ENCODE data around the gene OR2S2.
"Not testable (repeated sequence)": the region's sequence is repeated elsewhere in the genome, so short reads cannot be mapped to it uniquely, and the experiment has no call there.

The OR2S2 gene

DNA sequence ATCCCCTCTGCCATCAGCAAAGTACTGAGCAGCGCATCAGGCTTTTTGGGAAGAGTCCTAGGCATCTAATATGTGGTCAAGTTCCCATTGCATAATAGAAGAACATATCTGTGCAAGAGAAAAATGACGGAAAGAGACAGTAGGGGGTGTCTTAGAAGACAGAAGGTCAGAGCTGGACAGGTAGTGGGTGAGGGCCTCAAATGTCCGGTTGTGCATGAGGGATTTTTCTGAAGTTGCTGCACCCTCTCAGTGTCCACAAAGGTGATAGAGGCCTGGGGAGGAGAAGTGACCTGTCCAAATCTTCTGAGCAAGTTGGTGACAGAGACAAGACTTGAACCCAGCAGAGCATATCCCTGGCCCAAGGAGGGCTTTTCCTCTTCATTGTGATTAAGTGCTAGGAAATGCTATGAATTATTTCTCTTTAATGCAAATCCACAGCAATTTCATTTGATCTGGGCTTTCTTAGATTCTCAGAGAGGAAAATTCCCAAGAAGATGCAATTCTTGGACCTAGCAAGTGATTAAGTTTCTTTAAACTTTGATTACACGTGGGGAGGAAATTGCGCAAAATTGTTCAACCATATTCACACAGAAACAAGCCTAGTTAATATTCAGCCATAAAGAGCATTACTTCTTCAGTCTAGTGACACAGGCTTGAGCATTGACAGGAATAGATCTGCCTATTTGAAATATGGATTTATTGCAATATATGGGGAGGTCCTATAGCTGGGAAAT lies at the start of gene OR2S2:
Gene OR2S2, minus strand, starts transcription at position 51 of the 734 bp plus-strand sequence. CDS start 56 bp downstream, outside the sequence.
- DNase-seq, result no peak

- no peak for DNase-seq
Measured at GRCh38 chr9:36007316-36007708, 49.4 kb upstream of the OR2S2 start.

- DNase-seq, result peak; percentile 66
Measured at GRCh38 chr9:36006549-36007315, 48.8 kb upstream of the OR2S2 start.

DNA sequence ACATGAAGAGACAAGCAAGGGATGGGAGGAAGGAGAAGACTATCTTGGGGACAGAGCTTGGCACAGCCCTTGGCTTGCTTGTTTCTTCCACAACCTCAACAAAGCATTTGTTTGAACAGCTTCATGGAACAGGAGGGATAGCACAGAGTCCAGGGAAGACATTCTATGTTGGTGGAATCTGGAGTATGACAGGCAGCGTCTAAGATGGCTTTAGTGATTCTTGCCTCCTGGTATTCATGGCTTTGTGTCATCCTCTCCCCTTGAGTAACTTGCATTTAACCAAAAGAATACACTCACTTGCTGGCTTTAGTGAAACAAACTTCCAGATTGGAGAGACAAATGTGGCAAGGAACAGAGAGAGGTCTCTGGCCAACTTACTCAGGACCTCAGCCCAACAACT lies 47.9 kb upstream of the OR2S2 start:
- no peak for DNase-seq

DNA sequence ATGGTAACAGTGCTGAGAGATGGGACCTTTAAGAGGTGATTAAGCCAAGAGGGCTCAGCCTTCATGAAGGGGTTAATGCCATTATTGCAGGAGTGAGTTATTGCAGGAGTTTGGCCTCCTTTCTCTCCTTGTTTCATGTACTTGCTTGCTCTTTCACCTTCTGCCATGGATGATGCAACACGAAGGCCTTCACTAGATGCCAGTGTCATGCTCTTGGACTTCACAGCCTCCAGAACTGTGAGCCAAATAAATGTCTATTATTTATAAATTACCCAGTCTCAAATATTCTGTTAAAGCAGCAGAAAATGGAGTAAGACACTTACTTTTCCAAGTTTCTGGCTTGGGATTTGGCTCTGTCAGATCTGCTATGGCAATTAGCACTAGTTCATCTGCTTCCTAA lies 40.4 kb upstream of the OR2S2 start:
- no peak for DNase-seq

DNA sequence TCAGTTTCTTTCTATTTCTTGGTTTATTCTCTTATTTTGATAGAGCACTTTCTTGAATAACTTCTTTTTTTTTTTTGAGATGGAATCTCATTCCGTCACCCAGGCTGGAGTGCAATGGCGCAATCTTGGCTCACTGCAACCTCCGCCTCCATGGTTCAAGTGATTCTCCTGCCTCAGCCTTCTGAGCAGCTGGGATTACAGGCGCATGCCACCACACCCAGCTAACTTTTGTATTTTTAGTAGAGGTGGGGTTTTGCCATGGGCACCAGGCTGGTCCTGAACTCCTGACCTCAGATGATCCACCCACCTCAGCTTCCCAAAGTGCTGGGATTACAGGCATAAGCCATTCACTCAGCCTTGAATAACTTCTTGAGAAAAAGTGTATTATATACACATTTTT lies 39.1 kb upstream of the OR2S2 start:
- DNase-seq, result not testable (repeated sequence)

DNA sequence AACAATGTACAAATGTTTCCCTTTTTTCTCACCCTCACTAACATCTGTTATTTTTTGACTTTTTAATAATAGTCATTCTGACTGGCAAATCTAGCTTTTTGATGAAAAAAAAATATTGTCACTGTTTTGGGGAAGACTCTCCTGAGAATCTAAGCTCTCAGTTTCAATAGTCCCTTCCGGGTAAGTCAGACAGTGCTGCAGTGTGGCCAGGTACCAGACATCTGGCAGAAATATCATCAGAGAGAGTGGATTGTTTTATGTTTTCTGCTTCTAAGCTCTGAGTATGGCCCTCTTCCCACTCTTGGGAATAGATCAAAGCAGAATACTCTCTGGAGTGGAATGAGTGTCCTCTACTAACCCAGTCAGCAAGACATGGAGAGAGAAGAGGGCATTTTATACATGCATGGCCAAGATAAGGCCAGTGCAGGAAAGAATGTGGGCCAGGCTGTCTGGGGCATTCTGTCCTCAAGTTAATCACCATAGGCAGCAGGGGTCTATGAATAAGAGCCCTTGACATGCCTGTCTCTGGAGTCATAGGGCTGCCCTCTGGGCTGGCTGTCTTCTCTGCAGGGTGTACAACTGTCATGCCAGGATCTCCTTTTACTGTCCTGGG lies 38.5 kb upstream of the OR2S2 start:
- no peak for DNase-seq

- no peak for DNase-seq
Measured at GRCh38 chr9:35994959-35995358, 37.0 kb upstream of the OR2S2 start.

DNA sequence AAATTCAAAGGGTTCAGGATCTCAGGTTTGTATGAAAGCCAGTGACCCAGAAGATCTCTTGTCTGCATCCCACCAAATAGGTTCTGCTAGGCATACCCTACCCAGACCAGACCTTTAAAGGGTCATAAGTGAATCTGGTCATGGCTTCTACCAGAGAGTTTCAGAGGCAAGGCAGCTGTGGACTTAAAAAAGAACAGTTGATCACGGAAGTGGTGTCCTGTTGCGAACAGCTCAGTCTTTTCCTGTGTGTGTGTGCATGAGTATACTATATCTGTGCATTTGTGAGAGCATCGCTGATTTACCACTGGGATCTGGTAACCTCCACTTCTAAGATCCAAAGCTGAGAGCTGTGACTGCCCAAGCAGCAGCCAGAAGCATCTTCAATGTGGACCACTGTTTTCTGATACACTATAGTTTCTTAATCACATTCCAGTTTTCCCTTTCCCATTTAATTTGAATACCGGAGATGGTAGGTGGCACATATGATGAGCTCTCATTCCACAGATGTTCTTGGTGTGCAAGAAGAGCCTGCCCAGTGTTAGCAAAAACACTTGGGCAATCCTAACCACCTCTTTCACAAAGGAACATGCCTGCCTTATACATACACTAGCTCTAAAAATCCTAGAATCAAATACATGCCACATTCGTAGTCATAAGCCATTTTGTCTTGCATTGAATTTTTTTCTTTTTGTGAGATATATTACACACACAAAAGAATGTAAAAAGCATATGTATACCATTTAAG lies 36.2 kb upstream of the OR2S2 start:
- DNase-seq, result no peak

GRCh38 chr9:35993136-35993535 lies 35.2 kb upstream of the OR2S2 start:
- not testable (repeated sequence) for DNase-seq

DNA sequence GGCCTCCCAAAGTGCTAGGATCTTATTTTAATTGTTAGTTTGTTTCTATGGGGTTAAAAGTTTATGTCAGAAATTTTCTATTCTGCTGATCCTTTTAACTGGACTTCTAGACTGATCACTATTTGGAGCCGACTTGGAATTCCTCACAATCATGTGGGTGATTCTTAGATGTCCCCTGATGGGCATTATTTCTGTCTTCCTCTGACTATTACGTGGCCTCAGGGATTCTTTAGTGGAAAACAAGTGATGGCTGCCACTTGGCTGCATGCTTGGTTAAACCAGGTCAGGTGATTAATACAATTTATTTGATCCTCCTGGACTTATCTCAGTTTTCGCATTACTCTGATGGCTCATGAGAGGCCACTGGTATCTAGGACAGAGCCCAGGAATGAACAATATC lies 32.2 kb upstream of the OR2S2 start:
- DNase-seq, result no peak

DNA sequence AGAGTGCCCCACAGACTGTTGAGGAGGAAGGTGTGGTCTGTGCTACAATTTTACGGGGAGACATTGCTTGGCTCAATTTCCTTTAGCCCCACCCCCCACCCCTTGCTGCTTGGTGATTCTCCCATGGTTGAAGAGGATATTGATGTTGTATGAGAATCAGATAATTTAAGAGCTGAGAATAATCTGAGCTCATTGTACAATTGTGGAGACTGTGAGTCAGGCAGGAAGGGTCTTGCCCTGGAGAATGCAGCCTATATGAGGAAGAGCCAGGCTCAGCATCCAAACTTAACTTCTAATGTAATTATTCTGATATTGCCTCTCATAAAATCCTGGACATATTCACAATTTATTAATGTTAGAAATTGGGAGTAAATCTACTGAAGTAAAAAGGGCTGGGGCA lies 26.1 kb upstream of the OR2S2 start:
- DNase-seq, result no peak

GRCh38 chr9:35981699-35982098 lies 23.7 kb upstream of the OR2S2 start:
- no peak for DNase-seq

DNA sequence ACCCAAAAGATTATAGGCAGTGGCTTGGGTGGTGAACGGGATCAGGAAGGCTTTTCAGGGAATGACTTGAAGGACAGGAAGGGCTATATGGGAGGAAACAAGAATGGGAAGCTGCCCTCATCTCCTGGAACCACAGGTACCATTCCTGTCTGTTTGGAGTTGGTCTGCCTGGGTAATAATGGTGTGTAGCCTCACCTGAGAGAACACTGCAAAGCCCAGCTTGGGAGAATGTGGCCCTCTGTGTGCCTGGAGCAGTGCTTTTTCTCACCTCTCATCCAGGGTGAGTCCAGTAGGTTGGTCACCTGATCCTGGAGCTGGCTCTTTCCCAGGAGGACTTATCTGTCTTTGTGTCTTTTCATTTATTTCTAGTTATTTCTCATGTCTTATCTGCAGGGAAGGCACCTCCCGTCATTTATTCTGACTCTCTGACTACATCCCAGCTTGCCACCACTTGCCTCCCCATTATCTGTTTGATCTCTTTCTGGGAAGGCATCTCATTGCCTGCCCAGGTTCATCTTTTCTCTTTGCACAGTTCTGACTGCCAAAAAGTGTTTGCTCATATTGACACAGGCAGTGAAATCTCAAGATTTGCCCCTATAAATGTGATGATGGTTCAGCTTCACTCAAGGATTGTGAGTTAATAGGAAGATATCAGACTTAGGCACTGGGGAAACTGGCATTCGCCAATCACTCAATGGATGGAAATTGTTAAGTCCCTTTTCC lies 22.5 kb upstream of the OR2S2 start:
- DNase-seq, result no peak

DNA sequence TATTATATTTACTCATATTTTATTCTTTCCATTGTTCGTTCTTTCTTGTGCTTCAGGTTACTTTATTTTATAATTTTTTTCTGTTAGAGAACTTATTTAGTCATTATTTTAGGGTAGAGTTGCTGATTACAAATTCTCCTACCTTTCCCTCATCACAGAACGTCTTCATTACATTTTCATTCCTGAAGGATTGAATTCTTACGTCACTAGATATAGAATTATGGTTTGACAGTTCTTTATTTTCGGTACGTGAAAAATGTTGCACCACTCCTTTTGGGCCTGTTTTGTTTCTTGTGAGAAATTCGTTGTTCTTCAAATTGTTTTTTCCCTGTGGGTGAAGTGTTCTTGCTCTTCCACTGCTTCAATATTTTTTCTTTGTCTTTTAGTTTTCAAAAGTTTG lies 20.8 kb upstream of the OR2S2 start:
- DNase-seq, result no peak

DNA sequence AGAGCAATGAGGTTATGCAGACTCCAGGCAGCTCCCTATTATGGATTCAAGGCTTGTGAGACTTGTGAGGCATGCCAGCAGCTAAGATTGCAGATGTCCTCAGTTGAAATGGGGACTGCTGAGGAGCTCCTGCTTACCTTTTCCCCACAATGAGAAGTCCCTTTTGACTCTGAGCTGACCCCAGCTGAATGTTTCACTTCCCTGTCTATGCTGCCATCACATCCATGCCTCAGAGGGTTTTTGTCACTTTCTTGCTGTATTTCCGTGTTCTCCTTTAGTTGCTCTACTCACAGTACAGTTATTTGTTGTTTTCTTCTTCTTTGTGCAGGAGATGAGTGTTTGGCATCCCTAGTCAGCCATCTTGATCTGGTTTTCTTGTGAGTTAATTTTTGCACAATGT lies 18.8 kb upstream of the OR2S2 start:
- no peak for DNase-seq

GRCh38 chr9:35974800-35975199 lies 16.8 kb upstream of the OR2S2 start:
- DNase-seq, result no peak

GRCh38 chr9:35972093-35972492 lies 14.1 kb upstream of the OR2S2 start:
- peak; percentile 8 for DNase-seq

DNA sequence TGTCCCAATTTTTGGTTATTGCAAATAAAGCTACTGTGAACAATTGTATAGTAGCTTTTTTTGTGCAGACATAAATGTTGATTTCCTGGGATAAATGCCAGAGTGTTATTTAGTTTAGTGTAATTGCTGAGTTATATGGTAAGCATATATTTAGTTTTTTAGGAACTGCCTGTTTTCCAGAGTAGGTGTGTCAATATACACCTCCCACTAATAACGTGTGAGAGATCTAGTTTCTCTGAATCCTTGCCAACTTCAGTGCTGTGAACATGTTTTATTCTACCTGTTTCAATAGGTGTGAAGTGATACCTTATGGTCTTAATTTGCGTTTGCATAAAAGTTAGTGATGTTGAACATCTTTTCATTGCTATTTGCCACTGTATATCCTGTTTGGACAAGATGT lies 9.1 kb upstream of the OR2S2 start:
- no peak for DNase-seq

- DNase-seq, result no peak
Measured at GRCh38 chr9:35966433-35966832, 8.5 kb upstream of the OR2S2 start.

DNA sequence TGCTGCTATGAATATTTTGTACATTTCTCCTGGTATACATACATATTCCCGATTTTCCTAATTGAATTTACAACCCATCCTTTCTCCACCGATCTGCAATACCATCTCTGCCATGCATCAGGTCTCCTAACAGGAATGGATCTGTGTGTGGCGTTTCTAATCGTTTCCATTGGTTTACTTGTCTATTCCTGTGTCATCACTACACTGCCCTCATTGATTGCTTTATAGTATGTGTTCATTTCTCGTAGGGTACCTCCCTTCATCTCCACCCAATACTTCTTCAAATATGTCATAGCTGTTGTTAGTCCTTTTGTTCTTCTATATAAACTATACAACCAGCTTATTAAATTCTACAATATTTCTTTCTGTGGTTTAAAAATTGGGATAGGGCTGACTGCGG lies 7.1 kb upstream of the OR2S2 start:
- DNase-seq, result no peak

DNA sequence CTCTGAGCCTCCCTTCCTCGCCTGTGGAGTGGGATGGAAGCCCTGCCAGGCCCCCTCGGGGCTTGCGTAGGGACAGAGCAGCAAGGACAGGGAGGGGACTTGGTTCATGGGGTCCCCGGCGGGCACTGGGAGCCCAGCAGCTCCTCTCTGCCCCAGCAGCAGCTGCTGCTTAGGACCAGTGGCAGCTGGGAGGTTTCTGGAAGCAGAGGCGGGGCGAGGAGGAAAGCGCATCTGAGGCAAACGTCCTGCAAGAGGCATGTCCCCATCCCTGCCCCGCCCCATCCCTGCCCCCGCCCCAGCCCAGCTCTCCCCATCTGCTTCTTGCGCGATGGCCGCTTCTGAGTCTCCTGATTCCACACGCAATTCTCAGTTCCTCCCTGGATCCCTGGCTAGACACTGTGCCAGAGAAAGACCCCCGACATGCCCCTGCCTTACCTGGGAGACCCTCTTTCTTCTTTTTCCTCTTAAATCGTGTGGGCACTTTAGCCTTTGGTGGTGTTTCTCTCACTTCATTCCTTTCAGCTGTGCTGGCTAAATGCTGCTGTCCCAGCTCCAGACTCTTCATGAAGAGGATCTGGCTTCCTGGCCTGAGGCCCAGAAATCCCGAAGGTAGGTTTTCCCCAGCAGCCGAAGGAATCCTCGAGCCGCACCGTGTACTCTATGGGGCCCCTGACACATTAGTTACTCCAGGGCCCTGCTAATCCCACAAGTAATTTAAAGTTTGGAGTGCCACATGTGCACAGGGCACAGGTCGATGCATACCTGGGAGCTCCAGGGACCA lies 4.4 kb upstream of the OR2S2 start:
- no peak for DNase-seq
